HT-29 (cell line): ENCODE measurements around the gene MRPL11. TPM values are rescaled to one million over a fixed set of nuclear protein-coding genes. Genes with fewer than 3 reads are reported as not detected.

Source experiments
- DNase-seq: peaks from one replicate; pipeline ENCODE4 v3.0.0-alpha.2; 2015; ENCODE audit warnings: low spot score
- total RNA-seq: library from RNA; depleted of rRNA; stranded (reverse); fragments of >200 nt; shearing (Covaris generic); gene quantifications from 2 replicates; pipeline ENCODE4 v1.2.3, GENCODE V29; 2014; rRNA removed

MRPL11 gene
- 122 and 128 TPM in 2 replicates for total RNA-seq

DNA sequence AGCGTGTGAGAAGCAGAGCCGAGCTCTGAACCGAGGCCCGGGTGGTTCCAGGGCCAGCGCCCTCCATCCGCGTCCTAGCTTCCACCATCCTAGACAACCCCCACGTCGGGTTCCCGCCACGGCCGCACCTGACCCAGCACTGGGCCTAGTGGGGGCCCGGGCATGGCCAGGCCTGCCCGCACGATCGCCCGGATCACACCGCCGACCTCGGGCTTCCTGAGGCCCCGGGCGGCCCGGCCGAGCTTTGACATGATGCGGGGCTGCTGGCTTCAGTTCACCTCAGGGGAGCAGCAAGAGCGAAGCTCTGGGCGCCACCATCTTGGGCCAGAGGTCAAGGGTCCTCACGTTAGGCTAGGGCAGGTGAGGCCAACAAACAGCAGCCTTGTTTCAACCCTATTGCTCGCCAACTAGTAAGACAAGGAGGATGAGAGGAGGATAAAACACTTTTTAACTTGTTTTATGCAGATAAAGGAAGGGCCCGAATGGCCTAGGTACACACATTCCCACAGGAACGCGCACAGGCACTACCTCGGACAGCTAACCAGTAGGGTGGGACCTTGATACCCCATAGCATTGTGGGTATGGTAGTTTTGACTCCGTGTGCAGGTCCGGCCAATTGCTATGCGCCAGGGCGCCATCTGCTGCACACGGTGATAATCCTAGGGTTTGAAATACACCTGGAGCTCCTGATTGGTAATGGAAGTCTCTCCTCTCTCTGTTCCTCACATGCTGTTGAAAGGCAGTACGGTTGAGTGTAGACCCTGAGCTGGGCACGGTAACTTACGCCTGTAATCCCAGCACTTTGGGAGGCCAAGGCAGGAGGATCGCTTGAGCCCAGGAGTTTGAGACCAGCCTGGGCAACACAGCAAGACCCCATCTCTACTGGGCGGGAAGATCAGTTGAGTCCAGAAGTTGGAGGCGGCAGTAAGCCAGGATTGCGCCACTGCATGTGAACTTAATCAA lies at the start of gene MRPL11:
Gene MRPL11 (minus strand): TSS at position 345 of the 963 bp plus-strand sequence. CDS start 94 bp downstream, at position 251.
- DNase-seq, result peak; percentile 99

DNA sequence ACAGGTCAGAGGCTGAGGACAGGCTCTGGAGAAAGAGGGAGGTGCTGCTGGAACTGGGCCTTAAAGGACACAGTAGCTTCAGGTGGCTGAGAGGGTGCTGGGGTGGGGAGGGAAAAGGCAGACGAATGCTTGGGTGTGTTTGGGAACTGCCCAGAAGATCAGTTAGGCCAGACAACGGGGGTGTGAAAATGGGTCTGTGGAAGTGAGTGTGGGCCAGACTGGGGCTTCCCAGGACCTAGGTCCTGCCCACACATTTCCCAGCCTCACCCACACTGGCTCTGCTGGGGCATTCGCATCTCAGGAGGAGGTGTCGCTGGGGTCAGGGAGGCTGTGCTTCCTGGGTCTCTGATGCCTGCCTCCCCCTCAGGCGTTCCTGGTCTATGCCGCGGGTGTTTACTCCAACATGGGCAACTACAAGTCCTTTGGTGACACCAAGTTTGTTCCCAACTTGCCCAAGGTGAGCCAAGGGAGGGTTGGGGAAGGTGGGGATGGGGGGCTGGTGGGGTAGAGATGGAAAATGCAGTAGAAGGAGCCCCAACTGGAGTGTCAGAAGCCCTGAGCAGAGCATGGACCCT lies 46.2 kb upstream of the MRPL11 start:
- no peak for DNase-seq

DNA sequence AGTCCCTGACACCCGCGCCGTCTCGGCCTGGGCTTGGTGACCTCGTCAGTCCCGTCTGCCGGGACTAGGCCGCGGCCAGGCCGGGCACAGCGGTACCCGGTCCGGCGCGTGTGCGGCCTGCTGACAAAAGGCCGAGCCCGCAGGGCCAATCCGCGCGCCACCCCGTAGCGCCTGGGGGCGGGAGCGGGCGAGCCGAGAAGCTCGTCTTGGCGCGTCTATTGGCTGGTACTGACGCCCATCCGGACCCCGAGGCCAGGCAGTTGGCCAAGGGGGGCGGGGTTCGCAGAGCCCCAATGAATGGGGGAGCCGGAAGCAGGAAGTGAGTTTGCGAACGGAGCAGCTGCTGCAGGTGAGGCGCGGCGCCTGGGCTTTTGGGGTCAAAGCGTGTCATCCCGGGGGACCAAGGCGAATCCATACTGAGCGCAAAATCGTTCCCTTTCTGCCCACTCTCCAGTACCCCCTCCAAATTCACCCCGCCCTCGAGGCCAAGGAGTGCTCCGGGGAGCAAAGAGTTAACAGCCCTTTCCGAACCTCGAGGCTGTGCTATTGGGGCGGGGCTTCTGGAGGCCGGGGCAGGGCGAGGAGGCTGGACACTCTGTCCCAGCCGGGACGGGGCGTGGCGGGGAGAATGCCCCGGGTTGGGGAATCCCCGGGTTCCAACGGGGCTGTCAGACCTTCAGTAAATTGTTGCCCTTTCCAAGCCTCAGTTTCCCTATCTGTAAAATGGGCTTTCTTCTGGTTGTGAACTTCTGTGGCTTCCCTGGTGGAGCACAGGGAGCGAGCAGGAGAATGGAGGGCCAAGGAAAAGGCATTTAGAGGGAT lies 41.7 kb upstream of the MRPL11 start, which contains the start of gene DPP3:
Gene DPP3 (plus strand): TSS at position 318 of the 822 bp plus-strand sequence. CDS start 1,767 bp downstream, outside the sequence.
- peak; percentile 99 for DNase-seq

DNA sequence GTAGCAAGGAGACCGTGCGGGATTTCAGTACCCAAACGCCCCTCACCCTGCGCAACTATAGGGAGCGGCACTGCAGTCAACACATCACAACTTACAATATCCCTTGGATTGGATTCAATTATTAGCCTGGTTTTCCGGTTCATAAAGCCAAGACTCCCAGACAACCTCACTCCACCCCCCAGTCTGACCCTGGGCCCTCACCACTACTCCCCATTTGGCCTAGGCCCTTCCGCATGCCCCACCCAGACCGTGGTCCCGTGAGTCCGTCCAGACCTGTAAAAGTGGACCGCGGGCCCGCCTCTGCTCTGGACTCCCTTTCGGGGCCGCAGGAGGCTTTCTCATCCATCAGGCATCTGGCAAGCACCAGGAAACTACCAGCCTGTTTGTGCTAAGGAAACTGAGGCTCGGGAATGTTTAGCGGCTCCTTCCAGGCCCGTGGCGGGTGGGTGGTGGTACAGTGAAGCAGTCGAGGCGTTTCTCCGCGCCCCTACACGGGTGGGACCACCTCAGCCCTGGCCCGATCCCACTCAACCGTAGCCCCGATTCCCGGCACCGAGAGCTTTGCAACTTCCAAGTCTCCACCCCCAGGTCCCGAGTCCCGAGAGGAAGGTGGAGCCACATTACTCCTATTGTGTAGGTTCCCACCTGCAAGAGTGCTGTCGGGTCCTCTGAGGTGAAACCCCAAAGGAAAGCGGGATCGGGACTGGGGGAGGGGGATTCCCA lies 40.9 kb upstream of the MRPL11 start:
- DNase-seq, result peak; percentile 70

DNA sequence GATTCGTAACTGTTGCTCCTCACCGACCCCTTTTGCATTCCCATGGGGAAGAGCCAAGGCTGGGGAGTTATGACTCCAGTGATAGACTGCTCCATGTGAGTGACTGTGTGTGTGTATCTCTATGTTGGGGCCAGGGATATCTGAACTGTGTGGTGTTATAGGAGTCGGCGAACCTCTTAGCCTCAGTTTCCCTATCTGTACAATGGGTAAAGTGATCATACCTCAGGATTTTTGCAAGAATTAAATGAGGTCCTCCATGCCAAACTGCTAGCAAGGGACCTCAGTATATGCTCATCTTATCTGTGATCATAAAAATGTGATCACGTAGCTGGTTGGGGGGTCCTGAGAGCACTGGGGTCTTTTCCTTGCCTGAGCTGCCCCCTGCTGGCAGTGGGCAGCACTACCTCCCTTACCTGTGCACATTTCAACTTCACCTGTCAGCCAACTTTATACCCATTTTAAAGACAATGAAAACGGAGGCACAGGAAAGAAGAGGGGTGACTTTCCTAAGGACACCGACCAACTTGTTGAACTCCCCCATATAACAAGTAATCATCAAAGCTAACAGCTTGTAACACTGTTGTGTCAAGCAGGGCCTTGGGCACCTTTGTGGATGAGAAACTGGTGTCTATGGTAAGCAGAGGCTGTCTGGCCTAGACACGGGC lies 40.2 kb upstream of the MRPL11 start:
- DNase-seq, result peak; percentile 60

DNA sequence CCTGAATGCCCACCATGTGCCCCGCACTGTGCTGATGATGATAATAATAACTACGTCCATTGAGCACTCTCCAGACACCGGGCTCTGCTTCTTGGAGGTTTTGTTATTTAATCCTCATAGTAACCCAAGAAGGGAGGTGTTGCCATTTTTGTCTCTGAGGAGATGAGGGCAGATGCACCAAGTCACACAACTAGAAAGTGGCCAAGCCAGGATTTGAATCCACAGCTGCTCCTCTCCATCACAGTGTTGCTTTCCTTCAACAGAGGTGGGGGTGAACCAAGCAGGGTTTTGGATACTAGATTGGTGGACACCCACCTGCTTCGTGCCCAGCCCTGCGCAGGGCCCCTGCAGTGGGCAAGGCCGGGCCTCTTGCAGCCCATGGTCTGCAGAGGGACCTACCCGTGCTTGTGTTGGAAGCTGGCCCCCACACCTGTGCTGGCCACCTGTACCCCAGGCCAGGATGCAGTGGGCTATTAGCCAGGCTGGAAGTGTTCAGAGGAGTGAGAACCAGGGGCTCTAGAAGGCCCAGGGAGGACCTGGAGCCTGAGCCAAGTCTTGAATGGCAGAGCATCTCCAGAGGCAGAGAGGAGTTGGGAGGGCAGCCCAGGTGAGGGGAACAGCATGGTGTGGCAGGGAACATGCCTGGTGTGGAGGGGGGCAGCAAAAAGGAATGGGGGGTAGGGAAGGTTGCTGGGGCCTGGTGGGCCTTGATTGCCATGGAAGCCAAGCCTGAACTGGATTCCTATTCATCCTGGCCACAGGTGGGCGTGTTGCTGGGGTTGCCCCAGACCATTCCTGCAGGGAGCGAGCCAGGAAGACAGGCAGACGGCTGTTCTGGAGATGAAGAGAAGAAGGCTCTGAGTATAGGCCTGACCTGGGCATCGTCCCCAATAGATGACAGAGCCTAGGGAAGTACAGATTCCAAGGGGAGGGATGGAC lies 38.9 kb upstream of the MRPL11 start:
- DNase-seq, result no peak

DNA sequence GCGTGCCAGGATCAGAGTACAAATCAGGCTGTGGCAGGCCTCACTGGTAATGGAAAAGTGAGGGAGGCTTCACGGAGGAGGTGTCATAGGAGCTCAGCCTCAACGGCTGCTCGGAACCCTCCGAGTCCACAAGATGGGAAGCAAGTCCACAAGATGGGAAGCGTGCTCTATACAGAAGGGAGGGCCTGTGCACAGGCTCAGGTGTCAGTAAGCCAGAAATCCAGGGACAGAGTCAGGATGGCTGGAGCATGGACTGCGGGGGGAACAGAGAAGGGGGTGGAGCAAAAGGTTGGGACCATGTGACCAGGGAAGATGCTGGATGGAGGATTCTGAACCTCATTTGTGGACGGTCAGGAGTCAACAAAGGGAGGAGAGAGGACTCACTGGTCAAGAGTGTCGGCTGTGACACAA lies 38.2 kb upstream of the MRPL11 start:
- DNase-seq, result no peak

DNA sequence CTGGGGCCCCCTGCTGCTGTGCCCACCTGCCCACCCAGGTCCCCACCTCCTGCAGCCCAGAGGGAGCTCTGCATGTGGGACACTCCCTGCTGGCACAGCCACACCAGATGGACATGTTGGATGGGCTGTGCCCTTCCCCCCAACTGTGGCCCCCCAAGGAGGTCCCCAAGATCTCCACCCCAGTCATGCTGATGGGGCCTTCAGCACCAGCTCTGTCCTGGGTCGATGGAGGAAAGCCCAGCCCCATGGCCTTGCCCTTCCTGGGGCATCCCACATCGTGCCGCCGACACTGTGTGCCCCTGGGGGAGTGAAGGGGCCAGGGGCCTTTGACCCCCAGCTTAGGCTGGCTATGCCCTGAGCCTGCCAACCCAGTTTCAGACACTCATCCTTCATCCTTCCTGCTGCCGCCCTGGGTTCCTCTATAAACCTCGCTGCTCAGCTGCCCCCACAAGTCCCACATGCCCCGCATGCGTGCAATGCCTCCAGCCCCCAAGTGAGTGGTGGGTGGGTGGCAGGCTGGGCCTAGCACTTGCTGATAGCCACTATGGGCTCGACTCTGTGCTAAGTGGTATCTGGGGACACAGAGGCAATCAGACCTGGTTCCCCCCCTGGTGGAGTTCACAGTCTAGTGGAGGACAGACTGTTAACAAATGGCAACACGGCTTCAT lies 37.7 kb upstream of the MRPL11 start:
- DNase-seq, result no peak

DNA sequence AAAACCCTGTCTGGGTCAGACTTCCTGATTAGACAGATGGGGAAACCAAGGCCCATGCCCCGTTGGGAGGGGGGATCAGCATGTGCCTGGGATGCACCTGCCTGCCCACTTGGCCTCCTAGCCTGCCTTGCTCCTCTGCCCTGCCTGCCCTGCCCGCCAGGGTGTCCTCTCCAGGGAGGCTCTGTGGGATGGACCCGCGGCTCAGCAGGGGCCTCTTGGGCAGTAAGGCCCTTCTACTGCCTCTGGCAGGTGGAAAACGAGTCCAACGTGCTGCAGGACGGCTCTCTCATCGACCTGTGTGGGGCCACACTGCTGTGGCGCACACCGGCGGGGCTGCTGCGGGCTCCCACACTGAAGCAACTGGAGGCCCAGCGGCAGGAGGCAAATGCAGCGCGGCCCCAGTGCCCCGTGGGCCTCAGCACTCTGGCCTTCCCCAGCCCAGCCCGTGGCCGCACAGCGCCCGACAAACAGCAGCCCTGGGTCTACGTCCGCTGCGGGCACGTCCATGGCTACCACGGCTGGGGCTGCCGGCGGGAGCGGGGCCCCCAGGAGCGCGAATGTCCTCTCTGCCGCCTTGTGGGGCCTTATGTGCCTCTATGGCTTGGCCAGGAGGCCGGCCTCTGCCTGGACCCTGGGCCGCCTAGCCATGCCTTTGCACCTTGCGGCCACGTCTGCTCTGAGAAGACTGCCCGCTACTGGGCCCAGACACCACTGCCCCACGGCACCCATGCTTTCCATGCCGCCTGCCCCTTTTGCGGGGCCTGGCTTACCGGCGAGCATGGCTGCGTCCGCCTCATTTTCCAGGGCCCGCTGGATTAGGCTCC lies 36.9 kb upstream of the MRPL11 start:
- no peak for DNase-seq

DNA sequence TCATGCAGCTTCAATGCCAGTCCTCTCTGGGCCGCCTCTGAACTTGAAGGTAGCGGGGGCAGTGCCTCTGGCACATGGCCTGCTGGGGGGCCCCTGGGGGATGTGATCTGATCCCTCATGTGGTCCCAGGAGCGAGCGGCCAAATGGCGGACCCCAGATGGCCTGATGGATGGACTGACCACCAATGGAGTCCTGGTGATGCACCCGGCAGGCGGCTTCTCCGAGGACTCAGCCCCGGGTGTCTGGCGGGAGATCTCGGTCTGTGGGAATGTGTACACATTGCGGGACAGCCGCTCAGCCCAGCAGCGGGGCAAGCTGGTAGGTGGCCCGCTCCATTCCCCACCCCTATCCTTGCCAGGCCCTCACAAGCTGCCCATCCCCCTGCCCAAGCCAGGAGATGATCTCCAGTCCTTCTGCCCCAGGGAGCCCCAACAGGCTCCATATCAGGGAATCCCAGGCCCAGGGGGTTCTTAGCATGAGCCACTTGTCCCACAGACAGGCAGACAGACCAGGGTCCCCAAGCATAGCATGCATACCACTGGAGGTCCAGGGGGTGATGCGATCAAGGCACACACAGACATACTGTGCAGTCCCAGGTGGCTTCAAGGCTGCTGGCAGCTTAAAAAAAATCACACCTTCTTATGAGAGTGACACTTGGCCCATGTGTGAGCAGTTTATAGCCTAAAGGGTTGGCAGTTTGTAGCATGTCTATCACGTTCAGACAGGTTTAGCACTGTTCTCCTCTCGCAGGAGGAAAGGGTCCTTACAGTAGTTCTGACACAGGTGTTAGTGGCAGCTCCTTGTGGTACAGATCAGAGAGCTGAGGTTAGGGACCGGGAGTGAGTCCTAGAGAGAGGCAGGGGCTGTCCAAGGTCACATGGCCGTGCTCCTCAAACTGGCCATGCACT lies 35.2 kb upstream of the MRPL11 start:
- no peak for DNase-seq

DNA sequence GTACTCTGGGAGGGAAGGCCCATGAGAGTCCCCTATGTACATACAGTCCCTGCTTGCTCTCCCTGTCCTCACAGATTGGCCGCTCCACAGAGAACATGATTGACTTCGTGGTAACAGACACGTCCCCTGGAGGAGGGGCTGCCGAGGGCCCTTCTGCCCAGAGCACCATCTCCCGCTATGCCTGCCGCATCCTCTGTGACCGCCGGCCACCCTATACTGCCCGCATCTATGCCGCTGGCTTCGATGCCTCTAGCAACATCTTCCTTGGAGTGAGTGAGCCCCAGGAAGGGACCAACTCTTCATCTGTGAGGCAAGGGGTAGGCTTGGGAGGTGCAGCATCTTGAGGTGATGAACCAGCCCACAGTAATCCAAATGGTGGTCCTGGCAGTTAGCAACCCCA lies 34.5 kb upstream of the MRPL11 start:
- DNase-seq, result no peak

DNA sequence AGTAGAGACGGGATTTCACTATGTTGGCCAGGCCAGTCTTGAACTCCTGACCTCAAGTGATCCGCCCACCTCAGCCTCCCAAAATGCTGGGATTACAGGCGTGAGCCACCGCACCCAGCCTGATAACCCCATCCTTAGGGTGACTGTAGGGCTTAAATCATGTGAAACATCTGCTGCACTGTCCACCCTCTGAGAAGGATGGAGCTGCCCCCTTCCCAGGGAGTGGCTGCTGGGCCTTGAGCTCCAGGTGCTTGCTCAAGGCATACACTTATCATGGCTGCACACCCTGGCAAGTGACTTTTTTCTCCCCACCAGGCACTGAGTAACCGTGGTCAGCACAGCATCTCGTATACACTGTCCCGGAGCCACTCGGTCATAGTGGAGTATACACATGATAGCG lies 33.4 kb upstream of the MRPL11 start:
- no peak for DNase-seq

DNA sequence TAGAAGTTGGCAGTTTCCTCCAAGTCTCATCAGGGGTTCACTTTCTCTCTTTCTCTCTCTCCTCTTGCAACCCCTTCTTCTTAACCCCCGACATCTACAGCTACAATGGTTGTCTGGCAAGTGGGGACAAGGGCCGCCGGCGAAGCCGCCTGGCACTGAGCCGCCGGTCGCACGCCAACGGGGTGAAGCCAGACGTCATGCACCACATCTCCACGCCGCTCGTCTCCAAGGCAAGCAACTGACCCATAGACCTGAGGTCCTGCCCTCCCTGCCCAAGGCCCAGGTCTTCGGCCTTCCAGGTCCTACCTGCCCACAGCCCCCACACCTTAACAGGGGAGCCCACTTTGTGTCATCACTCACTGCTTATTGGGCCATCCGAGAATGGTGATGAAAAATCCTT lies 32.5 kb upstream of the MRPL11 start:
- no peak for DNase-seq

DNA sequence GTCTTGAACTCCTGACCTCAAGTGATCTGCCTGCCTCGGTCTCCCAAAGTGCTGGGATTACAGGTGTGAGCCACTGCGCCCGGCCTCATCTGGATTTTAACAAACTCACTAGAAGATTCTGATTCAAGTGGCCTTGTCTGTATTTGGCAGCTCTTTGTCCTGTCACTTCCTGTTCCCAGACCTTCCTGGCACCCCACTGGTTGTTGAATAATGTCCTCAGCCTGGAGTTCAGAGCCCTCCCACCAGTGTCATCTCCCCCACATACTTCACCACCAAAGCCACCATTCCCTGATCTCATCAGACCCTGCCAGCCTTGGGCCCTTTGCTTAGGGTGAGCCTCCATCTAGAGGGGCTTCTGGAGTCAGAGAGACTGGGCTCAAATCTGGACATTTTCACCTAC lies 31.4 kb upstream of the MRPL11 start:
- DNase-seq, result no peak

DNA sequence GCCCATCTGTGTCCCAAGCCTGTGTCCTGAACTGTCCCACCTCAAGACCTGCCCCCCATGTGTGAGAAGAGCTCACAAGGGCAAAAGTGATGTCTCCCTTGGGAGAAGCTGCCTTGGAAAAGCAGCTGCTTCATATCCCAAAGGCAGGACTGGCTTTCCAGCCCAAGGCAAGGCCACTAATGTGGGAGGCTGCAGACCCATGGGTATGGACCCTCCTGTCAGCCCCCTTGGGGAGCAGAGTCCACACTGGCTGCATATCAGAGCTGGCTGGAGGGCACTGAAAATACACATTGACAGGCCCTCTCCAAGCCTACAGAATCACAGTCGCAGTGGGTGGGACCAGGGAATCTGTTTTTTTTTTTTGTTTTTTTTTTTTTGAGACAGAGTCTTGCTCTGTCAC lies 30.8 kb upstream of the MRPL11 start:
- DNase-seq, result no peak

DNA sequence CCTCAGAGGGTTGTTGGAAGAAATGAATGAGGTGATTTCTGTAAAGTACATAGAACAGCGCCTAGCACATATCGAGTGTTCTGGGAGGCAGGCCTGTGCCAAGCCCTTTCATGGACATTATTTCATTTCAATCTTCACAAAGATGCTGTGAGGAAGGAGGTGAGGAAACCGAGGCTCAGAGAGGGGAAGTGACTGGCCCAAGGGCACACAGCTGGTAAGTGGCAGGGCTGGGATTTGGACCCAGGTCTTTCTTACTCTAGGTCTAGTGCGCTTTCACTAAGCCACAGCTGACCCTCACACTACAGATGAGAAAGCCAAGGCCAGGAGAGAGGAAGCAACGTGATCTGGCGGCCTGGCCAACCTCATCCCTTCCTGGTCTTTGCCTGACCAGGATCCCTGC lies 30.0 kb upstream of the MRPL11 start:
- DNase-seq, result no peak

DNA sequence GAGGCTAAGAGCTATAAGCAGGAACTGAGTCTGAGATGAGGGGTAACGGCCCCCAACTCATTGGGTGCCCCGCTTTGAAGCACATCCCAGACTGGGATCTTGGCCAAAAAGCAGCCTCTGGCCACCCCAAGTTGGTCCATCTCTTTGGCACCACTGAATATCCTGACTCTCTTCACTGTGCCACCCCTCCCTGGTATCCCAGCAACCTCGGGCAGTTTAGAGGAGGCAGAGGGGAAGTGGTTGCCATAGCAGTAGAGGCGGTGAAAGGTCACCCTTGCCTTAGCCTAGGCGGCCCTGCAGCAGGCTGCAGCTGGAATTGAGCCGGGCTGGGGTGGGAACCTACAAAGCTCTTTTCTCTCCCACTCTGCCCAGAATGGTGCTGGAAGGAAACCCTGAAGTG lies 29.1 kb upstream of the MRPL11 start:
- DNase-seq, result peak; percentile 89
